H9 (cell line): Measurements from ENCODE around the gene NAPSA. TPM values are rescaled to one million over a fixed set of nuclear protein-coding genes. Genes with fewer than 3 reads are reported as not detected.

Experiments used
- DNase-seq: peaks from one replicate; pipeline ENCODE4 v3.0.0-alpha.2; 2017
- H2AFZ ChIP-seq: one replicate; pipeline ENCODE4 v1.6.1; 2013; ENCODE audit warnings: mild to moderate bottlenecking, low read length, control low read depth, moderate library complexity
- H2AK5ac ChIP-seq: 2 replicates; pipeline ENCODE4 v1.6.1; 2013; ENCODE audit warnings: low read length, control low read depth, mixed read lengths; ENCODE audit not compliant: insufficient read length
- H2BK120ac ChIP-seq: one replicate; pipeline ENCODE4 v1.6.1; 2013; ENCODE audit warnings: low read depth, mild to moderate bottlenecking, low read length, control low read depth, inconsistent platforms; ENCODE audit not compliant: poor library complexity, severe bottlenecking
- H2BK12ac ChIP-seq: 2 replicates; pipeline ENCODE4 v1.6.1; 2013; ENCODE audit warnings: low read length, control low read depth, mixed read lengths, low read depth; ENCODE audit not compliant: insufficient read length
- H2BK15ac ChIP-seq: 2 replicates; pipeline ENCODE4 v1.6.1; 2013; ENCODE audit warnings: low read depth, low read length, control low read depth
- H2BK20ac ChIP-seq: one replicate; pipeline ENCODE4 v1.6.1; 2013; ENCODE audit warnings: low read depth, mild to moderate bottlenecking, low read length, control low read depth, inconsistent platforms; ENCODE audit not compliant: poor library complexity, severe bottlenecking
- H2BK5ac ChIP-seq: 2 replicates; pipeline ENCODE4 v1.6.1; 2013; ENCODE audit warnings: low read length, control low read depth, mixed read lengths; ENCODE audit not compliant: insufficient read length
- H3K14ac ChIP-seq: 2 replicates; pipeline ENCODE4 v1.6.1; 2013; ENCODE audit warnings: low read length, control low read depth; ENCODE audit not compliant: insufficient read depth
- H3K18ac ChIP-seq: 2 replicates; pipeline ENCODE4 v1.6.1; 2013; ENCODE audit warnings: low read depth, mild to moderate bottlenecking, mixed read lengths, low read length, control low read depth; ENCODE audit not compliant: insufficient read length
- H3K23ac ChIP-seq: 2 replicates; pipeline ENCODE4 v1.6.1; 2013; ENCODE audit warnings: low read length, control low read depth, mixed read lengths, low read depth; ENCODE audit not compliant: insufficient read length
- H3K23me2 ChIP-seq: 2 replicates; pipeline ENCODE4 v1.6.1; 2013; ENCODE audit warnings: low read depth, mild to moderate bottlenecking, mixed read lengths, low read length, control low read depth; ENCODE audit not compliant: insufficient read length, poor library complexity, severe bottlenecking
- H3K27ac ChIP-seq: 2 replicates; pipeline ENCODE4 v1.5.1; 2013; ENCODE audit warnings: low read length, control low read depth, mixed read lengths, low read depth; ENCODE audit not compliant: insufficient read length
- H3K27me3 ChIP-seq: 2 replicates; pipeline ENCODE4 v1.6.1; 2013; ENCODE audit warnings: low read length, control low read depth, inconsistent platforms; ENCODE audit not compliant: insufficient read depth
- H3K4ac ChIP-seq: 2 replicates; pipeline ENCODE4 v1.6.1; 2013; ENCODE audit warnings: low read depth, mild to moderate bottlenecking, control low read depth, inconsistent platforms, low read length, moderate library complexity
- H3K4me1 ChIP-seq: 2 replicates; pipeline ENCODE4 v1.6.1; 2013; ENCODE audit warnings: low read length, control low read depth, inconsistent platforms; ENCODE audit not compliant: insufficient read depth
- H3K4me2 ChIP-seq: 2 replicates; pipeline ENCODE4 v1.6.1; 2013; ENCODE audit warnings: low read length, control low read depth, mixed read lengths; ENCODE audit not compliant: insufficient read length, insufficient read depth
- H3K56ac ChIP-seq: 2 replicates; pipeline ENCODE4 v1.6.1; 2013; ENCODE audit warnings: low read depth, mild to moderate bottlenecking, mixed read lengths, low read length, control low read depth; ENCODE audit not compliant: insufficient read length
- H3K79me1 ChIP-seq: 2 replicates; pipeline ENCODE4 v1.6.1; 2013; ENCODE audit warnings: low read depth, mild to moderate bottlenecking, moderate library complexity, low read length, control low read depth, inconsistent platforms; ENCODE audit not compliant: insufficient read depth, poor library complexity, severe bottlenecking
- H3K79me2 ChIP-seq: 2 replicates; pipeline ENCODE4 v1.6.1; 2013; ENCODE audit warnings: low read length, control low read depth, inconsistent platforms; ENCODE audit not compliant: insufficient read depth
- H3K9ac ChIP-seq: 2 replicates; pipeline ENCODE4 v1.6.1; 2013; ENCODE audit warnings: low read length, control low read depth, mixed read lengths; ENCODE audit not compliant: insufficient read length; ENCODE audit errors: extremely low read depth
- H3K9me3 ChIP-seq: one replicate; pipeline ENCODE4 v1.6.1; 2013; ENCODE audit warnings: low read depth, low read length, inconsistent platforms; ENCODE audit not compliant: control insufficient read depth
- H3T11ph ChIP-seq: one replicate; pipeline ENCODE4 v1.6.1; 2013; ENCODE audit warnings: mild to moderate bottlenecking, low read length, control low read depth, inconsistent platforms
- H4K20me1 ChIP-seq: one replicate; pipeline ENCODE4 v1.6.1; 2013; ENCODE audit not compliant: control insufficient read depth, insufficient read length, insufficient read depth
- H4K5ac ChIP-seq: 2 replicates; pipeline ENCODE4 v1.6.1; 2013; ENCODE audit warnings: low read depth, mild to moderate bottlenecking, mixed read lengths, low read length, control low read depth; ENCODE audit not compliant: insufficient read length
- H4K8ac ChIP-seq: replicated peaks from 2 replicates; pipeline ENCODE4 v1.6.1; 2013; ENCODE audit warnings: low read length, control low read depth, mixed read lengths, low read depth; ENCODE audit not compliant: insufficient read length
- H4K91ac ChIP-seq: 2 replicates; pipeline ENCODE4 v1.6.1; 2013; ENCODE audit warnings: low read depth, mild to moderate bottlenecking, moderate library complexity, mixed read lengths, low read length, control low read depth; ENCODE audit not compliant: insufficient read length
- H3K27ac Mint-ChIP-seq, 3 experiments: 2 replicates in 2 of 3; 3 replicates in 1 of 3; pipeline ENCODE4 v1.8.0; 2020 to 2021; ENCODE audit warnings: mixed read lengths in 3 of 3, mild to moderate bottlenecking in 1 of 3, moderate library complexity in 1 of 3
- H3K27me3 Mint-ChIP-seq: 2 replicates; pipeline ENCODE4 v1.8.0; 2021; ENCODE audit warnings: low read depth, mild to moderate bottlenecking, moderate library complexity, mixed read lengths
- H3K36me3 Mint-ChIP-seq, 3 experiments: 2 replicates in 2 of 3; 3 replicates in 1 of 3; pipeline ENCODE4 v1.8.0; 2020 to 2021; ENCODE audit warnings: low read depth in 3 of 3, mixed read lengths in 3 of 3; ENCODE audit not compliant: insufficient read depth in 1 of 3
- H3K4me1 Mint-ChIP-seq, 2 experiments: 2 replicates each; pipeline ENCODE4 v1.8.0; 2020; ENCODE audit warnings: mixed read lengths in 2 of 2
- H3K4me3 Mint-ChIP-seq, 2 experiments: 2 replicates in 1 of 2; 3 replicates in 1 of 2; pipeline ENCODE4 v1.8.0; 2020 to 2021; ENCODE audit warnings: mild to moderate bottlenecking in 2 of 2, mixed read lengths in 2 of 2, moderate library complexity in 1 of 2
- H3K9me3 Mint-ChIP-seq, 2 experiments: 2 replicates in 1 of 2; 3 replicates in 1 of 2; pipeline ENCODE4 v1.8.0; 2020; ENCODE audit warnings: mild to moderate bottlenecking in 2 of 2, mixed read lengths in 2 of 2, moderate library complexity in 1 of 2
- CTCF ChIP-seq: fragments of 200-600 bp; sonication (generic); conservative IDR thresholded peaks from 3 replicates; pipeline ENCODE4 v1.8.0; 2021; ENCODE audit warnings: antibody characterized with exemption, mild to moderate bottlenecking
- WGBS: extraction: QIAGEN DNeasy Blood & Tissue Kit; methylation state at CpG from one replicate; pipeline ENCODE4 v1.1.7; 2013; ENCODE audit warnings: missing lambda C conversion rate, low lambda C conversion rate, mixed read lengths; ENCODE audit not compliant: insufficient read length; ENCODE audit errors: extremely low coverage; 5-methylcytosine and 5-hydroxymethylcytosine counted together
- total RNA-seq: library from RNA; stranded (reverse); gene quantifications from 2 replicates; pipeline ENCODE4 v1.2.1, GENCODE V29; 2021

The NAPSA gene
- total RNA-seq, 1 experiment from 2014 or later = 0.44 TPM

- Histone ChIP-seq H4K20me1 (no peaks in the 10 kb centered on the region), H3K18ac (no peak overlapping the region), H2BK20ac (no peak overlapping the region), H3K4ac (no peak overlapping the region), H3T11ph (no peak overlapping the region), H3K27ac (no peak overlapping the region), H3K4me1 (no peaks in the 10 kb centered on the region), H2AK5ac (no peak overlapping the region), H2AFZ (no peak overlapping the region), H3K56ac (no peak overlapping the region), H2BK15ac (no peak overlapping the region), H2BK120ac (no peak overlapping the region), H3K14ac (no peak overlapping the region), H3K23ac (no peak overlapping the region), H2BK5ac (no peak overlapping the region), H3K79me2 (no peaks in the 10 kb centered on the region; the same call in 1 of the 2 replicates), H4K8ac (no peak overlapping the region), H3K4me2 (no peak overlapping the region), H3K9ac (no peak overlapping the region), H4K91ac (no peak overlapping the region), H3K27me3 (no peaks in the 10 kb centered on the region), H2BK12ac (no peak overlapping the region), H3K9me3 (no peaks in the 10 kb centered on the region), H3K23me2 (no peaks in the 10 kb centered on the region), H4K5ac (no peak overlapping the region), H3K79me1 (no peaks in the 10 kb centered on the region)
- peak overlapping the region in 1 of 3 experiments; percentile 30; a peak in 1 of 7 replicates for H3K27ac Mint-ChIP-seq
- H3K4me1 Mint-ChIP-seq = no peaks in the 10 kb centered on the region
- peaks cover 24 to 47% (median 40%) of the 10 kb centered on the region in 3 experiments for H3K36me3 Mint-ChIP-seq
- TF ChIP-seq CTCF = no peak
- WGBS = no CpG with 5 or more reads among the region's 10 CpGs
- no peaks in the 10 kb centered on the region for H3K27me3 Mint-ChIP-seq
- H3K4me3 Mint-ChIP-seq = no peak overlapping the region
- DNase-seq = no peak
- no peaks in the 10 kb centered on the region for H3K9me3 Mint-ChIP-seq
Observed at GRCh38 chr19:50399368-50399745, 33.9 kb upstream of the NAPSA start.
